Esophagus mucosa (tissue), 1 donor: ENCODE results near the gene GMIP. TPM values are rescaled to one million over a fixed set of nuclear protein-coding genes. Genes with fewer than 3 reads are reported as not detected.

ENCODE experiments used
- ATAC-seq: fragments of 200-7000 bp; cut with Tn5 transposase; one replicate; pipeline ENCODE4 v1.9.1; 2020
- total RNA-seq: library from RNA; stranded (reverse); gene quantifications from one replicate; pipeline ENCODE4 v1.2.4, GENCODE V29; 2023
- donor health status: DM: yes; HTN: yes; CAD: no.

The GMIP gene
- total RNA-seq, 1 donor from 2014 or later, result 9.4 TPM

- peak; percentile 69 for ATAC-seq
These were observed 41.2 kb downstream of the GMIP start for GRCh38 chr19:19602136-19602712.

GRCh38 chr19:19600793-19601330, 42.6 kb downstream of the GMIP start:
- ATAC-seq, result no peak

- ATAC-seq, result peak; percentile 44
These were observed 44.6 kb downstream of the GMIP start for GRCh38 chr19:19598728-19599451.

GRCh38 chr19:19597809-19598306, 45.6 kb downstream of the GMIP start:
- ATAC-seq, result no peak

- ATAC-seq, result peak; percentile 22
These were observed 48.2 kb downstream of the GMIP start for GRCh38 chr19:19595171-19595701.

GRCh38 chr19:19594381-19594780, 49.1 kb downstream of the GMIP start:
- no peak for ATAC-seq

GRCh38 chr19:19592690-19593089, 50.8 kb downstream of the GMIP start:
- ATAC-seq, result no peak

GRCh38 chr19:19591133-19591825, 52.2 kb downstream of the GMIP start:
- ATAC-seq, result peak; percentile 89

GRCh38 chr19:19588546-19588945, 54.9 kb downstream of the GMIP start:
- peak; percentile 55 for ATAC-seq

- no peak for ATAC-seq
These were observed 55.7 kb downstream of the GMIP start for GRCh38 chr19:19587771-19588170.

- no peak for ATAC-seq
These were observed 59.1 kb downstream of the GMIP start for GRCh38 chr19:19584356-19584755.

- ATAC-seq, result no peak
These were observed 61.0 kb downstream of the GMIP start for GRCh38 chr19:19582471-19582870.

GRCh38 chr19:19581391-19581790, 62.1 kb downstream of the GMIP start:
- peak; percentile 13 for ATAC-seq

GRCh38 chr19:19580418-19580817, 63.0 kb downstream of the GMIP start:
- no peak for ATAC-seq

GRCh38 chr19:19579533-19580361, 63.7 kb downstream of the GMIP start:
- ATAC-seq, result peak; percentile 41

Other genes with a start within 250 kb of the GMIP start
- 58.9 TPM for gene GATAD2A, start 238.0 kb downstream of the GMIP start, total RNA-seq
- 1.4 TPM for gene TSSK6, start 128.1 kb downstream of the GMIP start, total RNA-seq
- 314 TPM for gene NDUFA13, start 127.4 kb downstream of the GMIP start, total RNA-seq
- gene YJEFN3, start 114.7 kb downstream of the GMIP start, total RNA-seq, result 1.00 TPM
- gene CILP2, start 105.4 kb downstream of the GMIP start, total RNA-seq, result not detected
- gene PBX4, start 25.0 kb downstream of the GMIP start, total RNA-seq, result 0.20 TPM
- 7.6 TPM for gene LPAR2, start 15.4 kb downstream of the GMIP start, total RNA-seq
- 28.9 TPM for gene ATP13A1, start 20.0 kb upstream of the GMIP start, total RNA-seq
- gene ZNF101, start 25.2 kb upstream of the GMIP start, total RNA-seq, result 10.0 TPM
- gene ZNF14, start 89.5 kb upstream of the GMIP start, total RNA-seq, result 2.3 TPM
- gene ZNF506, start 178.1 kb upstream of the GMIP start, total RNA-seq, result 10.0 TPM
- gene ZNF253, start 222.2 kb upstream of the GMIP start, total RNA-seq, result 1.9 TPM